Hepatic stellate cell (primary cell): ENCODE measurements around the gene SPAG16.

Experiments
- DNase-seq: peaks from one replicate; pipeline ENCODE4 v3.0.0; 2011; ENCODE audit warnings: low spot score

The SPAG16 gene

GRCh38 chr2:214286011-214286410 lies 1001.7 kb downstream of the SPAG16 start:
- no peak for DNase-seq

DNA sequence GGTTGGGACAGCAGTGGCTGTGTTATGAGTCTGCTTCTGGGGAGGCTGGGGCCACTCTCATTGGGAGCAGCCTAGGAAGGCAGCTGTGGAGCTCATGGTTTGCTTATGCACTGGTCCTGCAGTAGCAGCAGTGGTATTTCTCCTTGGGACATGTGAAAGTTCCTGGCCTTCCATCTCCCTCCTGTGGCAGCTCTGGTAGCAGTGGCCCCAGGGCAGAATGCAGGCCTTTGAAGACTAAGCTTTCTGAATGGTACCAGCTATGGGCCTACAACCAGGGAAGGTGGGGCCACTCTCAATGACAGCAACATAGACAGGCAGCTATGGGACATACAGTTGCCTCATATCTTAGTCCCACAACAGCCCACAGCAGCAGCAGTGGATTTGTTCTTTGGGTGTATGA lies 1009.3 kb downstream of the SPAG16 start:
- DNase-seq = no peak

- no peak for DNase-seq
Measured at GRCh38 chr2:214294426-214294825, 1010.2 kb downstream of the SPAG16 start.

- no peak for DNase-seq
Measured at GRCh38 chr2:214297423-214297822, 1013.2 kb downstream of the SPAG16 start.

DNA sequence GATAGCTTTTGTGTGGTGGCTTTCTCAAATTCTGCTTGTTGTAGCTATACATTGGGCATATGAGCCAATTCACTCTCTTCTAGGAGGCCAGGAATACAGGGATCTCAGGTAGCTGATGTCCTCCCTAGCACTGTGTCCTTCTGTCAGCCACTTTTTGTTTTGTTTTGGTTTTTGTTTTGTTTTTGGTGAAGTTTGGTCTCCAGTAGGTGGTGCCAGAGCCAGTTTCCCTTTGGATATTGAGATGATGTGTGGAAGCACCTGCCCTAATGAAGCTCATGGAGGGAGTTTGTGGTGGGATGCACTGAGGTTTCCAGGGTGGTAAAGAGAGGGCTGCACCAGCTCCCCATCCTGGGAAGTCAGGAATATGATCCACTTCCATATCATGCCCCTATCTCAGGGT lies 1026.1 kb downstream of the SPAG16 start:
- DNase-seq = no peak

- DNase-seq = no peak
Measured at GRCh38 chr2:214311031-214311533, 1026.8 kb downstream of the SPAG16 start.

DNA sequence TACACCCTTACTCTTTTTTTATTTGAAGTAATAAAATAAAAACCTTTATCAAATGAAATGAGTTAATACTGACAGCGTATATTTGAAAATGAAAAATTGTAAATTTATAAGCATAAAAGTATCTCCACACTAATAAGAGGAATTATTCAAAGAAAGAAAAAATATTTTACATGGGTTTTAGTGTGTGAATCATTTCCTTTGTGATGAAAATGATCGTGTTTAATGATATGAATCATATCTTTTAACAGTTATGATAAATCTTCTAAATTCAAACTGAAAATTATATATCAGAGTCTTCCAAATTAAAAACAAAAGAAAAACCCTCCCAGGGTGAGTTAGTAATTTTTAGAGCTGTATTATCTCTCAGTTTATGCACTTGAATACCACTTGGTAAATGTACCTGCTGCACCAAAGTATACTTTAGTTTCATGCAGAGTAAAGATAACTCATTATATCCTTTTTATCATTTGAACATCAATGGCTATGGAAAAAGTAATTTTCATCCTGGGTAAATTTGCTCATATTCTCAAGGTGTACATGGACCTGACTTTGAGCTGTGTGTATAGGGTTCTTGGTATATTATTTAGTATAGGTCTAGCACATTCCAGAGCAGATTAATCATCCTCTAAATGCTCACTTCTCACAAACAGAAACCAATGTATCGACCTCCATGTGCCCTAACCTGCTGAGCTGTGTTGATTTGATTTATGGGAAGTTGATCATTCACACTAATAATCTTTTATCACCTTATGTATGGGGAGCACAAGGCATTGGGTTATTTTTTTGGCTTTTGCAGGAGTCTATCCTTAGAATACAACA lies 1027.9 kb downstream of the SPAG16 start:
- DNase-seq = no peak

DNA sequence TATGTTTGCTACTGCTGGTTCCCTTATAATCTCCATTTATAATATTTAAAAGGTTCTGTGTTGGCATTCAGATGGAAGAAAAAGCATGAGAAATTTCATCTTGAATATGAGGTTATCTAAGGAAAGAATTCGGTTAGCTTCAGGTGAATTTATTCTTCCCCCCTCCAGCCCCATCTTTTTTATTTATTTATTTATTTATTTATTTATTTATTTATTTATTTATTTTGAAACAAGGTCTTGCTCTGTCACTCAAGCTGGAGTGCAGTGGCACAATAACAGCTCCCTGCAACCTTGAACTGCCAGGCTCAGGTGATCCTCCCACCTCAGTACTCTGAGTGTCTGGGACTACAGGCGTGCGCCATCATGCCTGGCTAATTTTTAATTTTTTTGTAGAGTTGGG lies 1031.1 kb downstream of the SPAG16 start:
- DNase-seq = no peak

DNA sequence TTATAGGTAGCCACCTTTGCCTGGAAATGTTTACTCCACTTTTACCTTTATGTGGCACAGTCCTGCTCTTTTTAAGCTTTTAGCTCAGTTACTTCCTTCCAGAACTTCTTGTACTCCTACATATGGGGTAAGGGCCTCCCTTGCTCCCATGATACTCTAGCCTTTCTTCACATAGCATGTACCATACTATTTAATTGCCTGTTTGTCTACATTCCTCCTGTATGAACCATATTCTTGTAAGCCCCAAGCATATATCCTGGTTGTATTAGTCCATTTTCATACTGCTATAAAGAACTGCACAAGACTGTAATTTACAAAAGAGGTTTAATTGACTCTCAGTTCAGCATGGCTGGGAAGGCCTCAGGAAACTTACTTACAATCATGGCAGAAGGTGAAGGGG lies 1035.9 kb downstream of the SPAG16 start:
- no peak for DNase-seq

- no peak for DNase-seq
Measured at GRCh38 chr2:214322662-214323061, 1038.4 kb downstream of the SPAG16 start.

- no peak for DNase-seq
Measured at GRCh38 chr2:214325404-214325803, 1041.1 kb downstream of the SPAG16 start.

DNA sequence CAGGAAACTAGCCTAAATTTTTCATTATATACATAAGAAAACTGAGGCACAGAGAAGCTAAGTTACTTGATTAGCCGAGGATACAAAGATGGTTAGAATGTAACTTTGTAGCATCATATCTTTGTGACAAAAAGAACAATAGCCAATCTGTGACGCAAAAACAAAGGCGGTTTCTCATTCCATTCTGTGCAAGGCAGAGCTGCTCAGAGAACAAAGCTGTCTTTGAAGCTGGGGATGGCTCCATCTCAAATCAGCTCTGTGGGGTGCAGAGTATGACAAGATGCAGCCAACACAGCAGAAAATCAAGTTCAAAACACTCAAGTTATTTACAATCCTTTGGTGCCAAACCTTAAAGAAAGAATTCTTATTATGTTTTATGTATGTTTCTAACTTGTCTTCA lies 1044.7 kb downstream of the SPAG16 start:
- no peak for DNase-seq

GRCh38 chr2:214341646-214342045 lies 1057.4 kb downstream of the SPAG16 start:
- DNase-seq = no peak

- DNase-seq = no peak
Measured at GRCh38 chr2:214358506-214358905, 1074.2 kb downstream of the SPAG16 start.

DNA sequence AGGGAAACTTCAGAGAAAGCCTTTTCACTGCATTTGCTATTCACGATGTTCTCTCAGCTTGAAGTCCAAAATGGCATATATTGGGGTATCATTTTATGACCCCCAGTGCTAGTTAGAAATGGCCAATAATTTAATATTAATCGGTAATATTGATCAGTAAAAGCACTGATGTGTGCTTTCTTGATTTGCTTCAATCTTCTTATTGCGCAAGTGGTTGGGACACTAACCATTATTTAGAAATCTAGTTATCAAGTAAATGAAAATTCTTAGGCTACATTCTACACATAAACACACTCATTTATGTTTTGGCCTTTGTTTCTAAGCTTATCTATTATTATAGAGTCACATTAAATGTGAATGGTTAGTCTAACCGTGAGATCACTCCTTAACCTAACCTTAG lies 1076.9 kb downstream of the SPAG16 start:
- no peak for DNase-seq

DNA sequence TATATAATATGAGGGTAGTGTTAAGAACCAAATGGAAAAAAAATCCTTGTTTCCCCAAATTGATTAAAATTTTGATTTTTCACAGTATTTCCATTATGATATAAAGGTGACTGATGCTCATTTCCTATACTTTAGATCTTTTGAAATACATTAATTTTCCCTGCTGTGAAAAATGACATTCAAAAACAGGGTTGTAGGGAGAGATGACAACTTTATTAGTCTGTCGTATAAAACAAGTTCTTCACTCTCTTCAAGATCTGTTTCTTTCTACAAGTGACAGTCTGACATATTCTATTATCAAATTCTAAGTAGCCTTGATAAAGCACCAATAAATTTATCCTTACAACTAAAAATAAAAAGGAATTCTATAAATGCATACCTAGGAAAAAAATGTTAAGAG lies 1081.3 kb downstream of the SPAG16 start:
- DNase-seq = no peak

DNA sequence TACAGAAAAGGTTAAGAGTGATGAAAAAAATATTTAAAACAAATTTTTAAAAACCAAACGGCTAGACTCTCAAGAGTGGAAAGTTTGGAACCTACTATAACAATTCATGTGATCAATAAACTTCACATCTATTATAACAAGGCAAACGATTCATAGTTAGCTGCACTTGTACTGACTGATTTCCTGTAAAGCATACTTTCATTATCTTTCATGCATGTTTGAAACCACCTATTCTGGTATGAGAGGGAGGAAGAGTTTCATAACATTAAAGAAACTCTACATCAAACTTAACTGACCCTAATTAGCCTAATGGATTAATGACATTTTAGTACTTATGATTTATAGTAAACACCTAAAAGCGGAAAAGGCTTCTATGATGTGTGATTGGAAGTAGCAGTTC lies 1082.9 kb downstream of the SPAG16 start:
- DNase-seq = no peak

GRCh38 chr2:214376618-214377285 lies 1092.5 kb downstream of the SPAG16 start:
- no peak for DNase-seq

GRCh38 chr2:214377286-214377624 lies 1093.0 kb downstream of the SPAG16 start:
- no peak for DNase-seq

- no peak for DNase-seq
Measured at GRCh38 chr2:214378455-214379103, 1094.3 kb downstream of the SPAG16 start.

GRCh38 chr2:214379227-214379626 lies 1095.0 kb downstream of the SPAG16 start:
- DNase-seq = no peak

DNA sequence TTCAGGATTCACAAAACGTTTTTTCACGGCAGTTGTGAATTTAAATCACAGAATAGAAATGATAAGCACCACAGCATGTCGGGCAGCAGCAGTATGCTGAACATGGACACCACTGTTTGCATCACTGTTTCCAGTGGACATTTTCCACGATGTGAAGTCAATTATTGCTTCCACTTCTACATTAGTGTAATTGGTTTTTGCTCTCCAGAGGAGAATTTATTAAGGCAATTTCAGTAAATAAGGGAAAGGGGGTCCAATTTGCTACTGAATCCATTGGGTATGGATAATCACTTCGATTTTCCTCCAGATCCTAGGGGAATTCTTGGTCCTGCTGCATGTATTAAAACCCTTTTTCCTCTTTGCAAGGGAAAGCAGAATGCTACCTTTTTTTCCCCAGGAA lies 1096.4 kb downstream of the SPAG16 start:
- no peak for DNase-seq

- DNase-seq = no peak
Measured at GRCh38 chr2:214382229-214382628, 1098.0 kb downstream of the SPAG16 start.
